Activated T-cell treated with anti-CD3 and anti-CD28 coated beads for 48 hours (primary cell): ENCODE measurements around the gene COL23A1.

Experiments used
- DNase-seq: peaks from one replicate; pipeline ENCODE4 v3.0.0-alpha.2; 2020; ENCODE audit warnings: low read depth

COL23A1 gene

DNA sequence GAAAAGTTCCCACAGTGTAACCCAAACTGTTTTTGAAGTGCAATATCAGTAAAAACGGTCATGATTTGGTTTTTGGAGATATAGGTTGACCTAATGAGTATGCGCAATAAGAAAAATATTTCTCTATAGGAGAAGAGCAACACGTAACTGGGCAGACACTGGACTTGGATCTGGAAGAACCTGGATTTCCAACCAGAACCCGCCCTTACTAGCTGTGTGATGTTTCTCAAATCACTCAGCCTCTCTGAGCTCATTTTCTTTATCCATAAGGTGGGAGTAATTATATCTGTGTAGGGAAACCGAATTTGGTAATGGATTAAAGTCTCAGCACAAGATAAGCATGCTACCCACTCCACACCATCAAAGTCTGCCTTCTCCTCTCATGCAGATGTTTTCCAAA, 169.1 kb downstream of the COL23A1 start:
- DNase-seq, result no peak

DNA sequence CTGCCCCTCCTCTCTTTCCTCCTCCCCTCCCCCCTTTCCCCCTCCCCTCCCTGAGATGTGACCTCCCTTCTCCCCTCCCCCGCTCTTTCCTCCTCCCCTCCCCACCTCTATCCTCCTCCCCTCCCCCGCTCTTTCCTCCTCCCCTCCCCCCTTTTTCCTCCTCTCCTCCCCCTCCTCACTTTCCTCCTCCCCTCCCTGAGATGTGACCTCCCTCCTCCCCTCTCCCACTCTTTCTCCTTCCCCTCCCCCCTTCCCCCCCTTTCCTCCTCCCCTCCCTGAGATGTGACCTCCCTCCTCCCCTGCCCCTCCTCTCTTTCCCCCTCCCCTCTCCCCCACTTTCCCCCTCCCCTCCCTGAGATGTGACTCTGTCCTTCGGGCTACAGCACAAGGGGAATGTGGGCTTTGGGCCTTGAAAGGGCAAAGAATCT, 169.8 kb downstream of the COL23A1 start:
- no peak for DNase-seq

DNA sequence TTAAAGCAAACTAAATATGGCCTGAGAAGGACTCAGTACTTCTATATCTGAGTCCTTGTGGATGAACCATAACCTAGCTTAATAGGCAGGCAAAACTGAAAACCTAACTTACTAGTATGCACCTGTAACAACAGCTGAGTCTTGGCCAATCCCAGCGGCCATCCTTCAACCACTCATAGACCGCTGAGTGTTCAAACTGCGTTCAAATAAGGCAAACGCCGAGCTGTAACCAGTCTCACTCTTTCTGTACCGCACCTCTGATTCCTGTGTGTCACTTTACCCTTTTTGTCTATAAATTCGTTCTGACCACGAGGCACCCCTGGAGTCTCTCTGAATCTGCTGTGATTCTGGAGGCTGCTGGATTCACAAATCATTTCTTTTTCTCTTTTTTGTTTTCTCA, 170.5 kb downstream of the COL23A1 start:
- DNase-seq, result no peak

DNA sequence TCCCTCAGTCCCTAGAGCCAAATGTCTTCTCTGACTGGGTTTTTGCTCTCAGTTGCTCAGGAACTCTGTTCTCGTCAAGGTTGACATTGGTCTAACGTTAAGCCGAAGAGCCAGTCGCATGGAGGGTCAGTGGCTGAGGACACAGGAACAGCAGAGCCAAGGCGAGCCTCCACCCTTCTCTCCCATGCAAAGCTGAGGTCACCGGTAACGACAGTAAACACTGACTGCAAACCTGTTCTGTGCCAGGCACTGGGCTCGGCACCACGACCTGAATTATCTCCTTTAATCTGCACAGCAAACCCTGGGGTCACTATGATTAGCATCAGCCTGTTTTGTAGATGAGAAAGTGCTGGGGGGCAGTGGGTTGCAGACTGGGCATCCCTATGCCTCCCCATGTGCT, 171.0 kb downstream of the COL23A1 start:
- no peak for DNase-seq

DNA sequence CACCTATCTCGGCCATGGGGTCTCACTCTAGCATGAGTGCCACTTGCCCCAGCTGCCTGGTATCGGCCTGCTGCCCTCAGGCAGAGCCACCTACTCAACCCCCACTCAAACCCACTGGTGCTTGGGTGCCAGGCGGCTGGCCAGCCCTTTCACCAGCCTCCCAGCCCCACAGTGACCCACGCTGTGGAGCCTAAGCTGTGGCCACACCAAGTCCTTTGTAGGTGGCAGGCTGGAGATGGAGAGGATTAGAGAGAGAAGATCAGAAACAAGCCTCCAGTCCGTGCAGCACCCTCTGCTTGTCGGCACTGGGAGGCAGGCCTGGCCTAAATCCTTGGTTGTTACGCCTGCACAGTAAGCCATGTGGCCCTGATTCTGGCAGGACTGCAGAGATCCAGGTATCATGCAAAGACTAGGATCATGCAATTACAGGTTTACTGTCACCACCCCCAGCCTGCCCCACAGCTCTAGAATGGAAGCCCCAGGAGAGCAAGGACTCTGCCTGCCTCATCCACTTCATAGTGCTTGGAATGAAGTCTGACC, 171.7 kb downstream of the COL23A1 start:
- DNase-seq, result no peak

DNA sequence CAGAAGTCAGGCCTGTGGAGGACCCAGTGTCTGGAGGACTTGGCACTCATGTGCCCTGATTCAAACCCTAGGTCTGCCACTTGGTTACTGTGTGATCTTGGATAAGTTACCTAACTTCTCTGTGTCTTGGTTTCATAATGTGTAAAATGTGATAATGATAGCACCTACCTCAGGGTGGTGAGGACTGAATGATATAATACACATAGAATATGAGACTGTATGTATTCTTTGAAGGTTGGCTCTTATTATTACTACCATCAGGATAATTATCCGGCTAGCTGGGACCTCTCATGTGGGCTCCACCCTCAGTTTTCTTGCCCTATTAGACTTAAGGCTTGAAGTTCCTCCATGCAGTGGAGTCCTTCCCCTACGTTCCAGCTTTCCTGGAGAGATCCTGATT, 172.2 kb downstream of the COL23A1 start:
- DNase-seq, result no peak

DNA sequence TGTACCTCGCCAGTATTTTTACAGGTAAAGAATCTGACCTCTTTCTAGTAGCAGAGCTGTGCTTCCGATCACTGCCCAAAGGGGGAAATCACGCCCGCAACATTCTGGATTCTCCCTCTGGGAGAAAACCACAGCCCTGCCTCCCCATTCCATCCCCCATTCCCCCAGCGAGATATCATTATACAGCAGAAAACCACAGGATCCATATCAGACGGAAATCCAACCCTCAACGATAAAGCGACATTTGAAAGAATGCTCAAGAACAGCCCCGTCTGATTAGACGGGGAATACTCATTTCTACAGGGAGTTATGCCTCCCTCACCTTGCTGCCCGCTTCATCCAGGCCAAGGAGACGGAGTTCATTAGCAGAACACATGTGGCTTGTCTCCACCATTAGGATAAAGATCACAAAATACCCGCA, 172.8 kb downstream of the COL23A1 start:
- no peak for DNase-seq

DNA sequence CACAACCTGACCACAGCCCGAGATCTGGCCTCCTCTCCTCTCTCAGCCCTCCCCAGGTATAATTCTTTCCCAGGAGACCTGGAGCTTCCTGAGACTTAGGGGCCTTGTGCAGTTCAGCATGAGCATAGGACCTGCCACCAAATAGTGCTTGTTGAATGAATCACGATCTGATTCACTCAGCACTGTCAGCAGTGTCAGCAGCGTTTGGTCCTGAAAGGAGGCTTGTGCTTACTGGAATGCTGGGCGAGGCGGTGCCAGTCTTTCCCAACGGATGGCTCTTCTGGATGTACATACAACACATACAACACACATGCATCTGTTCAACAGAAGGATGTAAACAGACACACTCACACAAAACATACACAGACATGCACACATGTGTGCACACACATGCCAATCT, 173.3 kb downstream of the COL23A1 start:
- DNase-seq, result no peak

DNA sequence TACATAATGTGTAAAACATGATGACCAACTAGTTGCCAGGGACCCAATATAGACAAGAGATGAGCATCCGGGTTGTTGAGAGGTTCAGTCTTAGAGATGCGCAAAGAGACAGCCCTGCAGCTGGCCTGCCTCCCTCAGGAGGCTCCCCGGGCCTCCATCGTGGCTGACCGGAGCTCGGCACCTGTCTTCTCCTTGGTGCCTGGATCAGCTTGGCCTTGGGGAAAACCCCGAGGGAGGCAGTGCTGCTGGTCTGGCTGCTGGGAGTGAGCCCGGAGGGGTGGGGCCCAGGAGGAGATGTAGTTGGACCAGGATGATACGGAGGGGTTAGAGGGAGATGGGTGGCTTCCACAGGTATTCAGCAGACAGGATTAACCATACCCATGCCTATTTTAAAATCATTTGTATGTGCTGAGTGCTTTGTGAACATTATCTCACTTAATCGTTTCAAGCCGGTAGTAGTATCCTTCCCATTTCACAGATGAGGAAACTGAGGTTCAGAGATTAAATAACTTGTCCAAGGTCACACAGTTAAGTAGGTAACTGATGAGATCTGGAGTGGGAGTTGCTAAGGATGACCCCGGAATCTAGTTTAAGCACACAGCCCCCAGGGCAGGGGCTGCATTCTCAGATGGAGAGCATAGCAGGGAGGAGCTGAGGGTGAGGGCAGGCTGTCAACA, 173.8 kb downstream of the COL23A1 start:
- no peak for DNase-seq

DNA sequence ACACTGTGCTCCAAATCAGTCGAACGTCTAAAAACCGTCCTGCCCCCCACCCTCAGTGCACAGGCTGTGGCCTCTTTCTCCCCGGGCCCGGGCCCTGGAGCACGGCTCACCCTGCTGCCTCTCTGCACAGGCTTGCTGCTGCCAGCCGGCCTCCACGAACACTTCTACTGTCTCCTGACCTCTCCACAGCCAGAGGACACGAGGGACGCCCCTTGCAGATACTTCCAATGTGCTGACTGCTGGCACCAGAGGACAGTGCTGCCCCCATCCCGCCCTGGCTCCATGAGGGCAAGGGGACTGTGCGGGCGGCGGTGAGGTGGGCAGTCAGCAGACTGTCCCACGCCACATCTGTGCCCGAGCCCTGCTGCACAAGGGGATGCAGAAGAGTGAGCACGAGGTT, 174.8 kb downstream of the COL23A1 start:
- no peak for DNase-seq

DNA sequence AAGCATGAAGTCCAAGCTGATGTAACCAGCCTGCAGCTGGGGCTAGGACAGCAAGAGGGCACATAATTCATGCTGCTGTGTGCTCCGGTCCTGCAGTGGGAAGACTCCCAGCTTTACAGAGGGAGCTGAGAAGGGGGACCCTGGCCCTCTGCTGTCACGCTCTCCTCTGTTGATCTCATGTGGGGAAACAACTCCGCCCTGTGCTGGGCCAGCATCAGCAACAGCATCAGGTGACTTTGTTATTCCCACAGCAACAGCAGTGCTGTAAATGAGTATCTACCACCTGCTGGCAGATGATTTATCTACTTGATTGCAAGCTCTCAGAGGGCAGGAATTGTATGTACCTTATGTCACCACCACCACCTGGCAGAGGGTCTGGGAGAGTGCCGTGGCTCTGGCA, 176.2 kb downstream of the COL23A1 start:
- DNase-seq, result no peak

DNA sequence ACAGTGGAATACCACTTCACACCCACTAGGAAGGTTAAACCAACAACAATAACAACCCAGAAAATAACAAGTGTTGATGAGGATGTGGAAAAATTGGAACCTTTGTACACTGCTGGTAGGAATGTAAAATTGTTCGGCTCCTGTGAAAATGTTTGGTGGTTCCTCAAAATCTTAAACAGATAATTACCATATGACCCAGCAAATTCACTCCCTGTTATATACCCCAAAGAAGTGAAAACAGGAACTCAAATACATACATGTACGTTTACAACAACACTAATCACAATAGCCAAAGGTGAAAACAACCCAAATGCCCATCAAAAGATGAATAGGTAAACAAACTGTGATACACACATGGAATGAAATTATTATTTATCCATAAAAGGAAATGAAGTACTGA, 179.1 kb downstream of the COL23A1 start:
- DNase-seq, result no peak

DNA sequence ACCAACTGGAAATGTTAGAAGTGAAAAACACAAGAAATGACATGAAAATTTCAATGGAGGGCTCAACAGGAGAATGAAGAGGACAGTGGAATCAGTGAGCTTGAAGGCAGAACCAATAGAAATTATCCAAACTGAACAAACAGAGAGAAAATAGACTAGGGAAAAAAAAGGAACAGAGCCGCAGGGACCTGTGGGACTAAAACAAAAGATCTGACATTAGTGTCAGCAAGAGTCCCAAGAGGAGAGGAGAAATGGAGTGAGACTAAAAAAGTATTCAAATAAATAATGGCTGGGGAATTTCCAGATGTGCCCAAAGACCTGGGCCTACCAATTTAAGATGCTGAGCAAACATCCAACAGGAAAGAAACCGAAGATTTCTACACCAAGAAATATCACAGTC, 182.5 kb downstream of the COL23A1 start:
- DNase-seq, result no peak

DNA sequence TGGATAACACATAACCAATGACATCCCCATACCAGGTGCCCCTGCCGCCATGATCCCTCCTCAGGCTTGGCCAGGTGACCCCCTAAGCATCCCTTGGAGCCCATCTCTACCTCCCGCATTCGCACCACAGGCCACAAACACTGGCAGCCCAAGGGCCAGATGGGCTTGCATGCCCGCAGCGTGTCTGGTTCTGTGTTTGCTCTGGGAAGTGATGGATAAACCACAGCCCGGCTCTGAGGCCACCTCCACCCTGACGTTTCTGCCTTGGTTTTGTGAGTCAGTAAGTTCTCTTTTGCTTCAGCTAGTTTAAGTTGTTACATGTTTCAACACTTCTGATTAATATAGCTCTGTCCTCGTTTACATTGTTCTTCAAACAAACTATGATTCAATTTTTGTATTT, 185.2 kb downstream of the COL23A1 start:
- no peak for DNase-seq

DNA sequence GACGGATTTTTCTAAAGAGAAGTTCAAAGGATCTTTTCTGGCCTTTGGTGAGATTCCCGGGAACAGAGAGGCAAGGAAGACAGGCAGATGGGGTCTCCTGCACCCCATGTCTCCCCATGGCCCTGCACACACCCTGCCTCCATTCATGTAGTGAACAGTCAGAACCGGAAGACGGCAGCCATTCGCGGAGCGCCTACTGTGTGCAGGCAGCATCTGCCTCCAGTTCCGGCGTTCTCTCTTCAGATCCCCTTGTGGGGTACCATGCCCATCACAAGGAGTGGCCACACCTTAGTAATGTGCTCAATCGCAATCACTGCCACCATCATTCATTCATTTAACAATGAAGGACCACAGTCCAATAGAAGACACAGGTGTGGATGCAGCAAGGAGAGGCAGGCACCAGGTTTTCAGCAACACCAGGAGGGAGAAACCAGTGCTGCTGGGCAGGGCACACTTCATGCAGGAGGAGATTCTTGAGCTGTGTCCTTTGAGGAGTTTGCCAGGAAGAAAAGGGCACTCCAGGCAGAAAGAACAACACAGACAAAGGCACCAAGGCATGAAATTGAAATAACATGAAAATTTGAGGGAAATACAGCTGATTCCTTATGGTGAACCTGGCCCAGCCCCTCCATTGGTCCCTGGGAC, 186.1 kb downstream of the COL23A1 start:
- no peak for DNase-seq

DNA sequence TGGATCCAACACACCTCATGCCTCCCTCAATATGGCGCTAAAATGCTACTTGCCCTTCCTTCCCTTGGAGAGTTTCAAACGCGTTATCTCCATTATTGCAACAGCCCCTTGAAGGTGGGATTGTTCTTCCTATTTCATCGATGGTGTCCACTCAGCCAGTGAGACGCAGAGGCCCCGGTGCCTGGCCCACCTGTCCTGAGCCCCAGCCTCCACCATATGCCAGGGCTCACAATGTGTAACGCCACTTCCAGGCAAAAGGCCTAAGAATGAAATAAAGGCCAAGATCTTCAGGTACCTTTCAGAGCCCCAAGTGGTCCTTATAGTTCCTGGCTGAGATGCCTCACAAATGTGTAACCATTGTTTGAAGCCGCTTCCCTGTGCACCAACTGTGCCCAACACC, 186.8 kb downstream of the COL23A1 start:
- no peak for DNase-seq

DNA sequence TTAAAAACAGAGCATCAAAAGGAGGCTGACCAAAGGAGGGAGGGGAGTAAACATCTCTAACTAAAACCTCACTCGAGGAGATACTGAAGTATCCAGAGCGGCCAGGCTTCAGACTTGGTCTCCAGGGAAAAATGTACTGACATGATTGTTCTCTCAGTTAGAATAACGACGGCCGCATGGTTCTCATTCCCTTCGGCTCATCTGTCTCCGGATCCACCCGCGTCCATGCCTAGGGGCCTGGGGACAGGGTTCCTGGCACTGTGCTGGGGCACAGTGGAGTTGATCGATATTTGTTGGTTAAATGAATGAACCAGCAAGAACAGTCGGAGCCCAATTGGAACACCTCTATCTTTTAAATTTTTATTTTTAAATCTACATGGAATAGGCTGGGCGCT, 190.5 kb downstream of the COL23A1 start:
- DNase-seq, result no peak

DNA sequence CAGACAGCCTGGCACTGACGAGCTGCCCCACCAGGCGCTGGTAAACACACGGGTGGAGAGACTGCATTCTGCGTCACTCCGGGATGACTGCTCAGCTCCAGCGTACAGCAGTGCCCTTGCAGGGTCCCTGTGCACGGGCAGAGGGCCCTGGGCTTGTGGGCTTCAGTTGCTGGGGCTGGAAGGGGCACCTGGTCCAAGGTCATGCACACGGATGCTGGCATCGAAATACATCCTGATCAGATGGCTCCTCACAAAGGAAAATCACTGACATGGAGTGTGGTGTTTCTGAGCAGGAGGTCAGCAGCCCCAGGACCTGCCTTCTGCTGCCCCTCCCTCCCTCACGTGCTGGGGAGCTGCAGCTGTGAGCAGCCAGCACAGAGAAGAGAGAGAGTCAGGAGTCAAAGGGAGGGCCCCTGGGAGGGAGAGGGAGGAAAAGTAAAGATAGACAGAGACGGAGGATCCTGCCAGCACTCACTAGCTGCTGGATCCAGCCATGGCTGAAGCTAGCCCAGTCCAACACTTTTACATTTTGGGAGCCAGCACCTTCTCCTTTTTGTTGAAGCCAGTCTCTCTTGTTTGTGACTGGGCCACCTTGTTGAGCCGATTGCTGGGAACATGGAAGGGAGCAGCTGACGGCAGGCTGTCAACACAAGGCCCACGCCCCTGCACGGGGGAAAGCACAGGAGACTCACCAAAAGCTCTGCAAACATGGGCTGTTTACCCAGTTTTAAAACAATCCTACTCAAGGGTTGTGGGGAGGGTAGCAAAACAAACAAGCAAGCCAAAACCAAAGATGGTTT, 191.1 kb downstream of the COL23A1 start:
- DNase-seq, result no peak

DNA sequence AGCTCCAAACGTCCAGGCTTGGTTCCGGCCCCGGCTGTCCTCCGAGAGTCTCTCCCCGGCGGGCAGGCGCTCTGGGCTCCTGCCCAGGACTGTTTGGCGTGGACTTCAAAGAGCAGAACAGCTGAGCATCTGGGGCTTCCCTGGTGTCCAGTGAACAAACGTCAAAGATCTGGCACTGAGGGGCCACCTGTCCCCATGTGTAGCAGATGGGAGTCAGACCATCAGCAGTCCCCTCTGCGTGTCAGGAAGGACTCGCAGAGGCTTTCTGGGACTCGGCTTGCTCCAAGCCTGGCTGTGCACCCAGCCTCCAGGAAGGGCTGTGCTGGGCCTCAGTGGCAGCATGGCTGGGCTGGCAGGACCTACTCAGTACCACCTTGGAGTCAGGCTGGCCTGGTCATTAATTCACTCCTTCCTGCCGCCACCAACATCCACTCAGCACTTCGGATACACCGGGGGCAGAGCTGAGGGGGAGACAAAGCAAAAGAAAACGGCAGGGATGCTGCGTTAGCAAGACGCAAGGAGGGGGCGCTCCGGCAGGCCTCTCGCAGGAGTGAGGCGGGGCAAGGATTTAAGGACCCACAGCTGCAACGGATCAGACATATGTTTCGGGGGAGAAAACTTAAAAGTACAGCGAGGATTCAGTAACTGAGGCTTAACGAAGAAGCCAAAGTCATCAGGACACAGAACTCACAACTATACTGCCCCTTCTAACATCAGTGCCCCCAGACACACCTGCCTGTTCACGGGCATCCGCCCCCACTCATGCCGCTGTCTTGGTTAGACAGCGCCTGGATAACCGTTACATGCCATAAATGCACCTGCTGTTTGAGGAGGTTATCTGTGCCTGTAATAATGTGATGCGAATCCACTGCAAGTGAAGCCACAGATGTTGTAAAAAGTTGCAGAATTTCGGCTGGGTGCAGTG, 193.1 kb downstream of the COL23A1 start:
- no peak for DNase-seq

DNA sequence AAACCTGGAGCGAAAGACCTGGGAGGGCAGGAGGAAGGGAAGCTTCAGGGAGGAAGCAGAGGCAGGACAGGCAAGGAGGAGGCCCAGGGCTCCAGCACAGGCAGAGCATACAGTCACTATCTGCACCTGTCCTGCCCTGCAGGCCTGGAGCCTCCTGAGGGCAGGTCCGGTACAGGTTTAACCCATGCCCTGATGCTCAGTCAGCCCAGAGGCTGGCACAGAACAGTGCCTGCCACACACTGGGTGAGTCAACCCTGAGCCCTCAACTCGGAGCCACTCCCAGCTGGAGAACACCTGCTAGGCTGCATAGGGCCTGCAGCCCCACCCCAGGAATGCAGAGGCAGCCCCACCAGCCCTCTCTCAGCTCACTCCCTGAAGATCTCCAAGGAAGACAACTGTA, 196.1 kb downstream of the COL23A1 start:
- no peak for DNase-seq

DNA sequence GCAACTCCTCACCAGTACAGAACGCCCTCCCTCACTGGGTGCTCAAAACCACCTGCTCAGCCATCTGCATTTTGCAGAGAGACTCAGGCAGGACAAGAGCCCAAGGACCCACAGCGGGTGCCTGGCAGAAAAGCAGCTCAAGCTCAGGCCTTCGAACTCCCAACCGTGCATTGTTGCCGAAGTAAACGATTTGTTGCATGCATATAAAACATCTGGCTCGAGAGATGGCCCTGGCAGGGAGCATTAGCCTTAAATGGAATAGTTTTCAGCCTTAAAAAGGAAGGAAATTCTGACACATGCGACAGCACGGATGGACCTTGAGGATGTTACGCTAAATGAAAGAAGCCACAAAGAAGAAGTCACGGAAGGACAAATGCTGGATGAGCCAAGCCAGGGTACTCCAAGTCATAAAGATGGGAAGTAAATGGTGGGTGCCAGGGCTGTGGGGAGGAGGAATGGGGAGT, 197.2 kb downstream of the COL23A1 start:
- no peak for DNase-seq

DNA sequence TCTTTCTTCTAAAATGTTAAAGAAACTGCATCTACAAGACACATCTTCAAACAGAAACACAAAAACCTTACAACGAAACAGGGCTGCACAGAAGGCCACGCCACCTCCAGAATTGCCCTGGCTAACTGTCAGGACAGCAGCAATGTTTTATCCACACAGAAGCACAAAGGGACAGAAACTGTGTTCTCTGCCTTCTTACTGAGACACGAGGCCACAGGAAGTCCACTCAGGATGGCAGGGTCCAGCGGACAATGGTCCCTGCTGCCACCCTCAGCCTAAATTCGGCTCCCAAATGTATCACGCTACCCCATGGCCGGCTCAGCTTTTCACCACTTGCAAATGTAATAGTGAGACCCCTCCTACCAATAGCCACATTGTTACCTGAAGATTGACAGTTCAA, 197.8 kb downstream of the COL23A1 start:
- no peak for DNase-seq
